ENCODE results near the gene SIGLEC7. TPM values are rescaled to one million over a fixed set of nuclear protein-coding genes. Genes with fewer than 3 reads are reported as not detected.

SIGLEC7 gene
- polyA plus RNA-seq, 1 of the 3 experiments (the other 2 are of a cell fraction) = not detected

DNA sequence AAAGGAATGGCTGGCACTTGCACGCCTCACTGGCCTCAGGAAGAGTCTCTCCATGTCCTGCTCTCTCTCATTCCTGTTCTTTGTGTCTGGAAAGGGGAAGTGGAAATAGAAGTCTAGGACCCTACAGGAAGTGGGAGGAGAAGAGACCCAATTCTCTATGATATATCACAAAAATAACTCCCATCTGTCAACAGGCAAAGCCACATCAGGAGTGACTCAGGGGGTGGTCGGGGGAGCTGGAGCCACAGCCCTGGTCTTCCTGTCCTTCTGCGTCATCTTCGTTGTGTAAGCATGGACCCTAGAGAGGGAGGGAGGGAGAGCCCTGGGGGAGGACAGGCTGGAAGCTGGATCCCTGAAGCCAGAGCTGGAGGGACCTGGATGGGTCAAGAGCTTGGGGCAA is 14.3 kb upstream of the SIGLEC7 start (continued):
- TF ChIP-seq, protein P1, sequence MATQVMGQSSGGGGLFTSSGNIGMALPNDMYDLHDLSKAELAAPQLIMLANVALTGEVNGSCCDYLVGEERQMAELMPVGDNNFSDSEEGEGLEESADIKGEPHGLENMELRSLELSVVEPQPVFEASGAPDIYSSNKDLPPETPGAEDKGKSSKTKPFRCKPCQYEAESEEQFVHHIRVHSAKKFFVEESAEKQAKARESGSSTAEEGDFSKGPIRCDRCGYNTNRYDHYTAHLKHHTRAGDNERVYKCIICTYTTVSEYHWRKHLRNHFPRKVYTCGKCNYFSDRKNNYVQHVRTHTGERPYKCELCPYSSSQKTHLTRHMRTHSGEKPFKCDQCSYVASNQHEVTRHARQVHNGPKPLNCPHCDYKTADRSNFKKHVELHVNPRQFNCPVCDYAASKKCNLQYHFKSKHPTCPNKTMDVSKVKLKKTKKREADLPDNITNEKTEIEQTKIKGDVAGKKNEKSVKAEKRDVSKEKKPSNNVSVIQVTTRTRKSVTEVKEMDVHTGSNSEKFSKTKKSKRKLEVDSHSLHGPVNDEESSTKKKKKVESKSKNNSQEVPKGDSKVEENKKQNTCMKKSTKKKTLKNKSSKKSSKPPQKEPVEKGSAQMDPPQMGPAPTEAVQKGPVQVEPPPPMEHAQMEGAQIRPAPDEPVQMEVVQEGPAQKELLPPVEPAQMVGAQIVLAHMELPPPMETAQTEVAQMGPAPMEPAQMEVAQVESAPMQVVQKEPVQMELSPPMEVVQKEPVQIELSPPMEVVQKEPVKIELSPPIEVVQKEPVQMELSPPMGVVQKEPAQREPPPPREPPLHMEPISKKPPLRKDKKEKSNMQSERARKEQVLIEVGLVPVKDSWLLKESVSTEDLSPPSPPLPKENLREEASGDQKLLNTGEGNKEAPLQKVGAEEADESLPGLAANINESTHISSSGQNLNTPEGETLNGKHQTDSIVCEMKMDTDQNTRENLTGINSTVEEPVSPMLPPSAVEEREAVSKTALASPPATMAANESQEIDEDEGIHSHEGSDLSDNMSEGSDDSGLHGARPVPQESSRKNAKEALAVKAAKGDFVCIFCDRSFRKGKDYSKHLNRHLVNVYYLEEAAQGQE (IDR thresholded peaks at IDR 0.05; ENCODE audit: low read depth, low read length) = no peak
- TF ChIP-seq ELF1 (IDR thresholded peaks at IDR 0.05) = no peak
- TF ChIP-seq MEF2A (IDR thresholded peaks at IDR 0.05; ENCODE audit: borderline replicate concordance, low read depth) = no peak
- TF ChIP-seq JUND (IDR thresholded peaks at IDR 0.05) = no peak
- TF ChIP-seq FOXM1 (IDR thresholded peaks at IDR 0.05; ENCODE audit: low read depth) = no peak
- no peak for TF ChIP-seq RAD21 (IDR thresholded peaks at IDR 0.05; ENCODE audit: low read length)
- TF ChIP-seq POLR2AphosphoS5 (IDR thresholded peaks at IDR 0.05; ENCODE audit: low read depth, low read length) = no peak

DNA sequence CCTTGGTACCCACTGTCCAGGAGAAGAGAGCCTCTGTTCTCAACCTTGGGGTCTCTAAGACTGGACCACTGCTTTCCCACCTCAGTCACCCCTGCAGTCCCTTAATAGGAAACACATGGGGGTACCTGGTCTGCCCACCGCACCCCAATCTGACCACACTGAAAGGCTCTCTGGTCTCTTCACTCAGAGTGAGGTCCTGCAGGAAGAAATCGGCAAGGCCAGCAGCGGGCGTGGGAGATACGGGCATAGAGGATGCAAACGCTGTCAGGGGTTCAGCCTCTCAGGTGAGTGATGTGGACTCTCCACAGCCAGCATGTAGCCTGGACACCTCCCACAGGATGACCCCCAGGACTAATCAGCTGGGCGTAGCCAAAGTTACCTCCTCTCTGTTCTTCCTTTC is 13.9 kb upstream of the SIGLEC7 start:
- no peaks in the 10 kb centered on the region for H3K9me3 ChIP-seq
- no peak overlapping the region for H3K9ac ChIP-seq
- H3K4me2 ChIP-seq = no peak overlapping the region
- H3K4me3 ChIP-seq (ENCODE audit: low read depth in 2 of 2, low read length in 1 of 2) = no peak overlapping the region
- no peaks in the 10 kb centered on the region for H4K20me1 ChIP-seq (ENCODE audit: insufficient read depth)
- TF ChIP-seq EZH2phosphoT487 (IDR thresholded peaks at IDR 0.05; ENCODE audit: borderline replicate concordance, low read depth) (no peak), MXI1 (IDR thresholded peaks at IDR 0.05; ENCODE audit: low read depth, low read length) (no peak), FOSL2 (IDR thresholded peaks at IDR 0.05; ENCODE audit: borderline replicate concordance, low read depth) (no peak), CHD2 (IDR thresholded peaks at IDR 0.05; ENCODE audit: low read length, partially characterized antibody) (no peak), TEAD4 (IDR thresholded peaks at IDR 0.05; ENCODE audit: borderline replicate concordance, insufficient read depth) (no peak), GATA2 (CRISPR knock-in tag; IDR thresholded peaks at IDR 0.05) (no peak), FOXJ3 (CRISPR knock-in tag; IDR thresholded peaks at IDR 0.05) (no peak), ELF1 (IDR thresholded peaks at IDR 0.05) (no peak), MEF2A (IDR thresholded peaks at IDR 0.05; ENCODE audit: borderline replicate concordance, low read depth) (no peak)
- TF ChIP-seq, protein P2, sequence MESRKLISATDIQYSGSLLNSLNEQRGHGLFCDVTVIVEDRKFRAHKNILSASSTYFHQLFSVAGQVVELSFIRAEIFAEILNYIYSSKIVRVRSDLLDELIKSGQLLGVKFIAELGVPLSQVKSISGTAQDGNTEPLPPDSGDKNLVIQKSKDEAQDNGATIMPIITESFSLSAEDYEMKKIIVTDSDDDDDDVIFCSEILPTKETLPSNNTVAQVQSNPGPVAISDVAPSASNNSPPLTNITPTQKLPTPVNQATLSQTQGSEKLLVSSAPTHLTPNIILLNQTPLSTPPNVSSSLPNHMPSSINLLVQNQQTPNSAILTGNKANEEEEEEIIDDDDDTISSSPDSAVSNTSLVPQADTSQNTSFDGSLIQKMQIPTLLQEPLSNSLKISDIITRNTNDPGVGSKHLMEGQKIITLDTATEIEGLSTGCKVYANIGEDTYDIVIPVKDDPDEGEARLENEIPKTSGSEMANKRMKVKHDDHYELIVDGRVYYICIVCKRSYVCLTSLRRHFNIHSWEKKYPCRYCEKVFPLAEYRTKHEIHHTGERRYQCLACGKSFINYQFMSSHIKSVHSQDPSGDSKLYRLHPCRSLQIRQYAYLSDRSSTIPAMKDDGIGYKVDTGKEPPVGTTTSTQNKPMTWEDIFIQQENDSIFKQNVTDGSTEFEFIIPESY (IDR thresholded peaks at IDR 0.05; ENCODE audit: borderline replicate concordance, low read depth) = no peak
- 11% methylated on average over 7 of the region's 7 CpGs for WGBS (ENCODE audit: low lambda C conversion rate)
- no peak for DNase-seq
- H3K9me2 ChIP-seq = no peaks in the 10 kb centered on the region
- H3K79me2 ChIP-seq (ENCODE audit: insufficient read depth) = no peaks in the 10 kb centered on the region
- no peaks in the 10 kb centered on the region for H3F3A ChIP-seq (replicated peaks; ENCODE audit: insufficient read depth)
- CTCF ChIA-PET = no interaction called here
- no peak overlapping the region for H3K27ac ChIP-seq (ENCODE audit: low read depth in 2 of 2, low read length in 1 of 2)
- H2AFZ ChIP-seq (ENCODE audit: low read depth) = no peak overlapping the region
- peaks cover 80% of the 10 kb centered on the region for H3K27me3 ChIP-seq (ENCODE audit: insufficient read depth)
- POLR2A ChIA-PET = no interaction called here
- no peaks in the 10 kb centered on the region for H3K4me1 ChIP-seq (ENCODE audit: control insufficient read depth in 1 of 2, insufficient read depth in 2 of 2, low read depth in 1 of 2, low read length in 1 of 2)
- H3K36me3 ChIP-seq (replicated peaks in 1 of 2; ENCODE audit: control insufficient read depth in 1 of 2, insufficient read depth in 2 of 2, low read length in 1 of 2) = no peaks in the 10 kb centered on the region

All from SK-N-SH (cell line).